Neural cell (in vitro differentiated cells): ENCODE data around the gene FAM53A. TPM values are rescaled to one million over a fixed set of nuclear protein-coding genes. Genes with fewer than 3 reads are reported as not detected.

Experiments
- H2AFZ ChIP-seq: fragments of 200-600, 300-800 bp; sonication (generic), shearing (Covaris generic); 2 replicates; pipeline ENCODE4 v1.6.0; 2014; ENCODE audit warnings: low read depth, mild to moderate bottlenecking, antibody characterized with exemption, low read length, moderate library complexity
- H3F3A ChIP-seq: fragments of 200-600 bp; shearing (Covaris generic); 2 replicates; pipeline ENCODE4 v1.6.1; 2016; ENCODE audit warnings: mild to moderate bottlenecking, moderate library complexity, mixed read lengths, antibody characterized with exemption, low read length; ENCODE audit not compliant: insufficient read depth, poor library complexity, severe bottlenecking
- H3K27ac ChIP-seq: fragments of 200-600, 300-800 bp; sonication (generic), shearing (Covaris generic); 2 replicates; pipeline ENCODE4 v1.5.1; 2014; ENCODE audit warnings: mild to moderate bottlenecking, low read length, moderate library complexity
- H3K27me3 ChIP-seq: fragments of 300-800, 200-600 bp; sonication (generic), shearing (Covaris generic); 2 replicates; pipeline ENCODE4 v1.6.0; 2014; ENCODE audit warnings: mild to moderate bottlenecking, low read depth, low read length, moderate library complexity; ENCODE audit not compliant: insufficient read depth
- H3K36me3 ChIP-seq: fragments of 300-800, 200-600 bp; sonication (generic), shearing (Covaris generic); 2 replicates; pipeline ENCODE4 v1.5.1; 2014; ENCODE audit warnings: mild to moderate bottlenecking, antibody characterized with exemption, low read length, moderate library complexity; ENCODE audit not compliant: insufficient read depth
- H3K4me2 ChIP-seq: fragments of 300-800, 200-600 bp; sonication (generic), shearing (Covaris generic); 2 replicates; pipeline ENCODE4 v1.6.0; 2014; ENCODE audit warnings: mild to moderate bottlenecking, low read length
- H3K4me3 ChIP-seq: fragments of 300-800, 200-600 bp; sonication (generic), shearing (Covaris generic); 2 replicates; pipeline ENCODE4 v1.5.1; 2014; ENCODE audit warnings: mild to moderate bottlenecking, low read length, moderate library complexity
- H3K79me2 ChIP-seq: fragments of 200-600 bp; shearing (Covaris generic); replicated peaks from 2 replicates; pipeline ENCODE4 v1.6.0; 2014; ENCODE audit warnings: mild to moderate bottlenecking, low read length, moderate library complexity; ENCODE audit not compliant: insufficient read depth
- H3K9ac ChIP-seq: fragments of 300-800, 200-600 bp; sonication (generic), shearing (Covaris generic); 2 replicates; pipeline ENCODE4 v1.6.1; 2016; ENCODE audit warnings: mild to moderate bottlenecking, low read length, mixed read lengths
- H3K9me2 ChIP-seq: fragments of 200-600 bp; shearing (Covaris generic); 2 replicates; pipeline ENCODE4 v1.6.1; 2016; ENCODE audit warnings: mild to moderate bottlenecking, low read length, mixed read lengths; ENCODE audit not compliant: insufficient read depth
- H3K9me3 ChIP-seq: fragments of 200-600, 300-800 bp; sonication (generic), shearing (Covaris generic); 2 replicates; pipeline ENCODE4 v1.6.1; 2016; ENCODE audit warnings: mild to moderate bottlenecking, mixed run types, low read length, moderate library complexity, mixed read lengths
- H4K20me1 ChIP-seq: fragments of 200-600 bp; shearing (Covaris generic); 2 replicates; pipeline ENCODE4 v1.6.1; 2016; ENCODE audit warnings: mild to moderate bottlenecking, mixed run types; ENCODE audit not compliant: insufficient read depth
- CTCF ChIP-seq: fragments of 450-650 bp; IDR thresholded peaks from 2 replicates; pipeline ENCODE4 v1.5.1; 2014; ENCODE audit warnings: antibody characterized with exemption, mild to moderate bottlenecking, moderate library complexity; ENCODE audit not compliant: poor library complexity, severe bottlenecking
- EP300 ChIP-seq: fragments of 450-650 bp; conservative IDR thresholded peaks from 2 replicates; pipeline ENCODE4 v1.6.1; 2014; ENCODE audit warnings: antibody characterized with exemption, mild to moderate bottlenecking, moderate library complexity; ENCODE audit not compliant: poor library complexity, severe bottlenecking
- EZH2 ChIP-seq: fragments of 200-600, 300-800 bp; shearing (Covaris generic), sonication (generic); IDR thresholded peaks from 2 replicates; pipeline ENCODE4 v1.6.1; 2014; ENCODE audit warnings: antibody characterized with exemption, low read length, borderline replicate concordance, mild to moderate bottlenecking; ENCODE audit not compliant: insufficient read depth, poor library complexity, severe bottlenecking
- MXI1 ChIP-seq: fragments of 450-650 bp; conservative IDR thresholded peaks from 2 replicates; pipeline ENCODE4 v1.6.1; 2014; ENCODE audit warnings: antibody characterized with exemption, mild to moderate bottlenecking; ENCODE audit not compliant: poor library complexity, severe bottlenecking
- POLR2AphosphoS5 ChIP-seq: IDR thresholded peaks from 2 replicates; pipeline ENCODE4 v1.6.1; 2012
- RAD21 ChIP-seq: fragments of 450-650 bp; conservative IDR thresholded peaks from 2 replicates; pipeline ENCODE4 v1.6.1; 2014; ENCODE audit warnings: antibody characterized with exemption, mild to moderate bottlenecking, moderate library complexity
- REST ChIP-seq: IDR thresholded peaks from 2 replicates; pipeline ENCODE4 v1.6.1; 2012; ENCODE audit warnings: borderline replicate concordance
- SMC3 ChIP-seq: fragments of 450-650 bp; conservative IDR thresholded peaks from 2 replicates; pipeline ENCODE4 v1.6.1; 2014; ENCODE audit warnings: antibody characterized with exemption, mild to moderate bottlenecking, moderate library complexity; ENCODE audit not compliant: poor library complexity
- TAF1 ChIP-seq: IDR thresholded peaks from 2 replicates; pipeline ENCODE4 v1.6.1; 2012; ENCODE audit warnings: low read depth
- polyA plus RNA-seq: library from polyadenylated mRNA; depleted of rRNA; stranded (reverse); fragments of >200 nt; gene quantifications from 2 replicates; pipeline ENCODE4 v1.2.3, GENCODE V29; 2014

Gene FAM53A
- polyA plus RNA-seq, 1 donor from 2014 or later, result not detected

- Histone ChIP-seq H3K27ac (no peak overlapping the region), H3F3A (no peaks in the 10 kb centered on the region), H2AFZ (no peak overlapping the region)
Observed at GRCh38 chr4:1625600-1626138, 58.4 kb downstream of the FAM53A start.

GRCh38 chr4:1624519-1624910 is 59.6 kb downstream of the FAM53A start:
- no peaks in the 10 kb centered on the region for H4K20me1 ChIP-seq
- H3K4me2 ChIP-seq, result no peak overlapping the region
- no peaks in the 10 kb centered on the region for H3K9me3 ChIP-seq
- H3K9ac ChIP-seq, result no peak overlapping the region
- no peaks in the 10 kb centered on the region for H3K36me3 ChIP-seq
- no peaks in the 10 kb centered on the region for H3K27me3 ChIP-seq
- H3K4me3 ChIP-seq, result no peak overlapping the region
- no peak overlapping the region for H2AFZ ChIP-seq
- H3K27ac ChIP-seq, result no peak overlapping the region
- H3K9me2 ChIP-seq, result no peaks in the 10 kb centered on the region
- H3F3A ChIP-seq, result no peaks in the 10 kb centered on the region
- no peaks in the 10 kb centered on the region for H3K79me2 ChIP-seq
- no peak for TF ChIP-seq CTCF
- no peak for TF ChIP-seq POLR2AphosphoS5
- no peak for TF ChIP-seq MXI1
- TF ChIP-seq REST, result no peak
- no peak for TF ChIP-seq RAD21
- TF ChIP-seq TAF1, result no peak
- TF ChIP-seq EP300, result no peak

More at GRCh38 chr4:1625600-1626138, 58.4 kb downstream of the FAM53A start:
- no peaks in the 10 kb centered on the region for H3K9me3 ChIP-seq
- H3K4me2 ChIP-seq, result no peak overlapping the region
- H3K9me2 ChIP-seq, result no peaks in the 10 kb centered on the region
- H4K20me1 ChIP-seq, result no peaks in the 10 kb centered on the region
- no peaks in the 10 kb centered on the region for H3K27me3 ChIP-seq
- H3K4me3 ChIP-seq, result no peak overlapping the region
- TF ChIP-seq SMC3 (no peak), POLR2AphosphoS5 (no peak), EP300 (no peak), CTCF (no peak), TAF1 (no peak), EZH2 (no peak), REST (no peak), RAD21 (no peak)
- no peaks in the 10 kb centered on the region for H3K36me3 ChIP-seq
- no peak overlapping the region for H3K9ac ChIP-seq
- no peaks in the 10 kb centered on the region for H3K79me2 ChIP-seq
